B cell (primary cell): Measurements from ENCODE around the gene DNAAF3. TPM values are rescaled to one million over a fixed set of nuclear protein-coding genes. Genes with fewer than 3 reads are reported as not detected.

Experiments used
- ATAC-seq: fragments of 200-7000 bp; cut with Tn5 transposase; one replicate; pipeline ENCODE4 v1.10.0; 2021; ENCODE audit warnings: low read depth, mild to moderate bottlenecking, moderate number of reproducible peaks, moderate library complexity
- CTCF ChIA-PET: fragments of 350-600 bp; sonication (Branson Sonifier 250); formaldehyde crosslinking; loops from one replicate; lab custom pipeline; 2021; ENCODE audit warnings: antibody characterized with exemption, inconsistent platforms; lab: Charles Lee
- POLR2A ChIA-PET: fragments of 350-600 bp; sonication (Branson Sonifier 250); formaldehyde crosslinking; loops from one replicate; lab custom pipeline; 2021; ENCODE audit warnings: antibody characterized with exemption; lab: Charles Lee
- DNase-seq: peaks from one replicate; pipeline ENCODE4 v3.0.0; 2013
- H2AFZ ChIP-seq: 2 replicates; pipeline ENCODE4 v1.6.1; 2012; ENCODE audit warnings: mild to moderate bottlenecking, low read depth, low read length; ENCODE audit not compliant: insufficient read depth, poor library complexity, severe bottlenecking
- H3K27ac ChIP-seq, 2 donors: 1 replicate in 1 of 2; 2 replicates in 1 of 2; pipeline ENCODE4 v1.5.1; 2012 to 2013; ENCODE audit warnings: low read length in 2 of 2, mild to moderate bottlenecking in 2 of 2, moderate library complexity in 1 of 2
- H3K27me3 ChIP-seq, 4 experiments: fragments of 200-600 bp in 1 of 4; sonication (generic) in 1 of 4; replicated peaks in 1 of 4; 1 replicate in 2 of 4; 2 replicates in 2 of 4; pipeline versions ENCODE4 v1.6.1 to v1.7.0; 2013 to 2016; ENCODE audit warnings: low read length in 3 of 4, mild to moderate bottlenecking in 2 of 4, mixed read lengths in 1 of 4, moderate library complexity in 1 of 4; ENCODE audit not compliant: insufficient read depth in 4 of 4, control insufficient read depth in 3 of 4; ENCODE audit errors: control extremely low read depth in 1 of 4
- H3K36me3 ChIP-seq, 2 experiments: replicated peaks in 1 of 2; 1 replicate in 1 of 2; 2 replicates in 1 of 2; pipeline versions ENCODE4 v1.6.1 to v1.7.1; 2013; ENCODE audit warnings: low read length in 1 of 2; ENCODE audit not compliant: insufficient read depth in 2 of 2, control insufficient read depth in 1 of 2; ENCODE audit errors: control extremely low read depth in 1 of 2, extremely low read depth in 1 of 2
- H3K4me1 ChIP-seq, 2 donors: fragments of 200-600 bp in 1 of 2; sonication (generic) in 1 of 2; 1 replicate in 1 of 2; 2 replicates in 1 of 2; pipeline versions ENCODE4 v1.5.1 to v1.6.1; 2013 to 2017; ENCODE audit warnings: low read length in 2 of 2; ENCODE audit not compliant: control insufficient read depth in 2 of 2, insufficient read depth in 2 of 2
- H3K4me2 ChIP-seq: replicated peaks from 2 replicates; pipeline ENCODE3; 2012; ENCODE audit warnings: mild to moderate bottlenecking, low read depth, low read length; ENCODE audit not compliant: poor library complexity, severe bottlenecking
- H3K4me3 ChIP-seq, 5 experiments: fragments of 200-600 bp in 1 of 5; sonication (generic) in 1 of 5; 1 replicate in 3 of 5; 2 replicates in 2 of 5; pipeline versions ENCODE4 v1.5.1 to v1.7.0; 2011 to 2016; ENCODE audit warnings: low read length in 4 of 5, mild to moderate bottlenecking in 4 of 5, low read depth in 2 of 5, control low read depth in 1 of 5, moderate library complexity in 1 of 5; ENCODE audit not compliant: insufficient read depth in 1 of 5; ENCODE audit errors: control extremely low read depth in 1 of 5, extremely low read depth in 1 of 5
- H3K79me2 ChIP-seq: fragments of 200-600 bp; sonication (generic); one replicate; pipeline ENCODE4 v1.6.0; 2016; ENCODE audit warnings: low read length; ENCODE audit not compliant: control insufficient read depth, insufficient read depth
- H3K9ac ChIP-seq: fragments of 200-600 bp; sonication (generic); 2 replicates; pipeline ENCODE4 v1.6.1; 2017; ENCODE audit warnings: mild to moderate bottlenecking, low read length, moderate library complexity
- H3K9me3 ChIP-seq, 3 donors: one replicate each; pipeline versions ENCODE4 v1.6.1 to v1.7.1; 2013; ENCODE audit warnings: low read length in 2 of 3; ENCODE audit not compliant: control insufficient read depth in 2 of 3, insufficient read depth in 1 of 3; ENCODE audit errors: control extremely low read depth in 1 of 3
- H4K20me1 ChIP-seq: 2 replicates; pipeline ENCODE4 v1.6.0; 2012; ENCODE audit warnings: mild to moderate bottlenecking, low read length; ENCODE audit not compliant: insufficient read depth, control insufficient read depth, poor library complexity, severe bottlenecking
- H3K27ac Mint-ChIP-seq: one replicate; pipeline ENCODE4 v1.8.0; 2021; ENCODE audit warnings: mixed read lengths
- H3K27me3 Mint-ChIP-seq: one replicate; pipeline ENCODE4 v1.8.0; 2021; ENCODE audit warnings: mixed read lengths
- H3K4me1 Mint-ChIP-seq: one replicate; pipeline ENCODE4 v1.8.0; 2021; ENCODE audit warnings: mixed read lengths
- H3K4me3 Mint-ChIP-seq: one replicate; pipeline ENCODE4 v1.8.0; 2021; ENCODE audit warnings: mixed read lengths
- H3K9me3 Mint-ChIP-seq: one replicate; pipeline ENCODE4 v1.8.0; 2022; ENCODE audit warnings: mixed read lengths; ENCODE audit not compliant: insufficient read depth
- EZH2 ChIP-seq: IDR thresholded peaks from 2 replicates; pipeline ENCODE4 v1.6.1; 2012; ENCODE audit warnings: borderline replicate concordance, low read depth, mild to moderate bottlenecking, moderate library complexity, low read length; ENCODE audit not compliant: insufficient read depth, poor library complexity, severe bottlenecking
- WGBS: methylation state at CpG from one replicate; pipeline ENCODE4 v1.1.5; 2013; ENCODE audit warnings: missing lambda C conversion rate; ENCODE audit not compliant: insufficient coverage; 5-methylcytosine and 5-hydroxymethylcytosine counted together
- intact Hi-C: fragments of 100-400 bp; cut with micrococcal nuclease; formaldehyde crosslinking; loops from one replicate; pipeline ENCODE4 v1.10.0; 2022
- polyA plus RNA-seq: library from polyadenylated mRNA; depleted of rRNA; stranded (reverse); fragments of >200 nt; gene quantifications from 2 replicates; pipeline ENCODE4 v1.2.3, GENCODE V29; 2012
- total RNA-seq, 2 donors: library from RNA; stranded (reverse); fragments of 120-200 nt in 1 of 2; gene quantifications; 1 replicate in 1 of 2; 2 replicates in 1 of 2; pipeline versions ENCODE4 v1.2.3 to v1.2.4, GENCODE V29; 2013 to 2022
- TF ChIP-seq, protein P1 (sequence below): fragments of 200-600 bp; IDR thresholded peaks from one replicate; pipeline ENCODE4 v1.8.0; 2022; ENCODE audit warnings: antibody characterized with exemption, mild to moderate bottlenecking

Gene DNAAF3
- total and polyA plus RNA-seq, 2 donors (not counting 1 experiment from before 2014, with no cell fraction given) = not detected

DNA sequence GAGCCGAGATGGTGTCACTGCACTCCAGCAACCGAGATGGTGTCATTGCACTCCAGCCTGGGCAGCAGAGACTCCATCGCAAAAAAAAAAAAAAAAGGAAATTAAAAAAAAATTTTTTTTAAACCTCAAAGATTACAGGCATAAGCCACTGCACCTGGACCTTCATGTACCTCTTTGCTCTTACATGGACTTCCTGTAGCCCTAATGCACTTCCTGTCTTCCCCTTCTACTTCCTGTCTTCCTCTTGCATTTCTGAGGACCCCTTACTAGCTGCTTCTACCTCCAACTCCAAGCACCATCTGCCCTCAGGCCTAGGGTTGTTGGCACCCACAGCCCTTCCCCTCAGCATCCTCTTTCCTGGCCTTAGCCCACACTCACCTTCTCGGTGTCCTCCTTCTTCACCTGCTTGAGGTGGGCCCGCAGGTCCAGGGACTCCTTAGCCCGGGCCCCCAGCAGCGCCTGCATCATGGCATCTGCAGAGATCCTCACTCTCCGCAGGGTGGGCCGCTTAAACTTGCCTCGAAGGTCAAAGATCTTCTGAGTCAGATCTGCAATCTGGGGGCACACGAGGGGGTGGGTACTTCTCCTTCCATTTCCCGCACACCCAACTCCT lies 12.7 kb downstream of the DNAAF3 start:
- Histone ChIP-seq H3K27me3 (peaks cover 0 to 45% (median 13%) of the 10 kb centered on the region in 4 experiments), H3K79me2 (no peaks in the 10 kb centered on the region), H2AFZ (no peak overlapping the region), H3K4me3 (no peak overlapping the region), H3K4me1 (peaks cover 12 to 14% of the 10 kb centered on the region in 2 donors), H4K20me1 (no peaks in the 10 kb centered on the region), H3K36me3 (no peaks in the 10 kb centered on the region), H3K9ac (no peak overlapping the region), H3K4me2 (no peak overlapping the region), H3K9me3 (peaks cover 0 to 41% (median 3%) of the 10 kb centered on the region in 3 donors), H3K27ac (no peak overlapping the region)
- TF ChIP-seq EZH2 = no peak
- TF ChIP-seq, protein P1, sequence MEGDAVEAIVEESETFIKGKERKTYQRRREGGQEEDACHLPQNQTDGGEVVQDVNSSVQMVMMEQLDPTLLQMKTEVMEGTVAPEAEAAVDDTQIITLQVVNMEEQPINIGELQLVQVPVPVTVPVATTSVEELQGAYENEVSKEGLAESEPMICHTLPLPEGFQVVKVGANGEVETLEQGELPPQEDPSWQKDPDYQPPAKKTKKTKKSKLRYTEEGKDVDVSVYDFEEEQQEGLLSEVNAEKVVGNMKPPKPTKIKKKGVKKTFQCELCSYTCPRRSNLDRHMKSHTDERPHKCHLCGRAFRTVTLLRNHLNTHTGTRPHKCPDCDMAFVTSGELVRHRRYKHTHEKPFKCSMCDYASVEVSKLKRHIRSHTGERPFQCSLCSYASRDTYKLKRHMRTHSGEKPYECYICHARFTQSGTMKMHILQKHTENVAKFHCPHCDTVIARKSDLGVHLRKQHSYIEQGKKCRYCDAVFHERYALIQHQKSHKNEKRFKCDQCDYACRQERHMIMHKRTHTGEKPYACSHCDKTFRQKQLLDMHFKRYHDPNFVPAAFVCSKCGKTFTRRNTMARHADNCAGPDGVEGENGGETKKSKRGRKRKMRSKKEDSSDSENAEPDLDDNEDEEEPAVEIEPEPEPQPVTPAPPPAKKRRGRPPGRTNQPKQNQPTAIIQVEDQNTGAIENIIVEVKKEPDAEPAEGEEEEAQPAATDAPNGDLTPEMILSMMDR = no peak
- Mint-ChIP-seq H3K27ac (no peak overlapping the region), H3K4me3 (no peak overlapping the region), H3K4me1 (peaks cover 21% of the 10 kb centered on the region), H3K27me3 (peaks cover 42% of the 10 kb centered on the region), H3K9me3 (peaks cover 5% of the 10 kb centered on the region)
- ATAC-seq = no peak
- intact Hi-C loops = no loop called here
- ChIA-PET CTCF (interaction anchor here (1.7 kb wide), 1 partner anchor 13 kb away, joined by 6 read pairs; no protein-coding TSS in a partner anchor), POLR2A (interaction anchor here (0.6 kb wide), 1 partner anchor 10 kb away, joined by 5 read pairs; no protein-coding TSS in a partner anchor)
- WGBS = 86% methylated on average over 10 of the region's 12 CpGs
- DNase-seq = no peak

DNA sequence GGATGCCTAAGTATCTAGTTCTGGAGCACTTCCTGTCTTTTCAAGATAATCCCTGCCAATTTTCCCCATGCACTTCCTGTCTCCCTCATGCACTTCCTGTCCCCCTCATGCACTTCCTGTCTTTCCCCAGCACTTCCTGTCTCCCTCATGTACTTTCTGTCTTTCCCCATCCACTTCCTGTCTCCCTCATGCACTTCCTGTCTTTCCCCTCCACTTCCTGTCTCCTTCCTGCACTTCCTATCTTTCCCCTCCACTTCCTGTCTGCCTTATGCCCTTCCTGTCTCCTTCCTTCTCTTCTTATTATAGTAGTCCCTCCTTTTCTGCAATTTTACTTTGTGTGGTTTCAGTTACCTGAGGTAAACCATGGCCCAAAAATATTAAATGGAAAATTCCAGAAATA lies 14.4 kb downstream of the DNAAF3 start:
- no peaks in the 10 kb centered on the region for H3K36me3 ChIP-seq
- no peak overlapping the region for H3K4me3 Mint-ChIP-seq
- ChIA-PET CTCF (interaction anchor here (1.4 to 1.7 kb wide), 2 partner anchors 11 to 266 kb away, joined by 4 to 6 read pairs; no protein-coding TSS in a partner anchor), POLR2A (no interaction called here)
- TF ChIP-seq EZH2 = no peak
- TF ChIP-seq, protein P1 = no peak
- H3K9me3 ChIP-seq = peaks cover 0 to 37% (median 3%) of the 10 kb centered on the region in 3 donors
- no peak for ATAC-seq
- intact Hi-C loops = no loop called here
- H3K4me1 Mint-ChIP-seq = peaks cover 18% of the 10 kb centered on the region
- peaks cover 0 to 43% (median 13%) of the 10 kb centered on the region in 4 experiments for H3K27me3 ChIP-seq
- H4K20me1 ChIP-seq = no peaks in the 10 kb centered on the region
- H3K4me1 ChIP-seq = peaks cover 11 to 12% of the 10 kb centered on the region in 2 donors
- no peak overlapping the region for H3K4me2 ChIP-seq
- peak overlapping the region in 1 of 2 donors; percentile 58 for H3K27ac ChIP-seq
- H3K27me3 Mint-ChIP-seq = peaks cover 39% of the 10 kb centered on the region
- no peak overlapping the region for H3K9ac ChIP-seq
- H3K79me2 ChIP-seq = no peaks in the 10 kb centered on the region
- H3K27ac Mint-ChIP-seq = no peak overlapping the region
- H3K9me3 Mint-ChIP-seq = peaks cover 5% of the 10 kb centered on the region
- no peak for DNase-seq
- no peak overlapping the region for H3K4me3 ChIP-seq
- H2AFZ ChIP-seq = no peak overlapping the region
